ENCODE data around the gene ZNF581.

ZNF581 gene

DNA sequence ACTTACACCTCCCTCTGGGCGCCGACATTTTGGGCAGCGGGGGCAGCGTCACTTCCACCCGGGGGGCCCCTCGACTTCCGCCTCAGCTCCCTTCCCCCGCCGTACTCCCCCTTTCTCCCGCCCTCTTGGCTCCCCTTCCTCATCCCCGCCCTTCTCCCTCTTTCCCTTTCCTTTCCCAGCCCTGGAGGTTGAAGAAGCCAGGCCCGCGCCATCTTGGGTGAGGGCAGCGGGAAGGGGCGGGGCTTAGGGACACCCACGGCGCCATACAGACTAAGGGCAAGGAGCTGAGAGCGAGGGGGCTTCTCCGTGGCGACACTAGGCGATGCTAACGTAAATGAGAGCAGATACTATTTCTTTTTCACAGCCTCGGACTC, 44.0 kb upstream of the ZNF581 start, which contains the start of gene FIZ1:
Gene FIZ1, minus strand, starts transcription at position 50 of the 374 bp plus-strand sequence. CDS start 1,652 bp downstream, outside the sequence.
- peak; percentile 99 for DNase-seq (ENCODE audit: low read depth)
- H3K4me3 ChIP-seq (ENCODE audit: low read depth, low read length) = peak within 1 kb of the TSS; percentile 93
- TF ChIP-seq, protein P1, sequence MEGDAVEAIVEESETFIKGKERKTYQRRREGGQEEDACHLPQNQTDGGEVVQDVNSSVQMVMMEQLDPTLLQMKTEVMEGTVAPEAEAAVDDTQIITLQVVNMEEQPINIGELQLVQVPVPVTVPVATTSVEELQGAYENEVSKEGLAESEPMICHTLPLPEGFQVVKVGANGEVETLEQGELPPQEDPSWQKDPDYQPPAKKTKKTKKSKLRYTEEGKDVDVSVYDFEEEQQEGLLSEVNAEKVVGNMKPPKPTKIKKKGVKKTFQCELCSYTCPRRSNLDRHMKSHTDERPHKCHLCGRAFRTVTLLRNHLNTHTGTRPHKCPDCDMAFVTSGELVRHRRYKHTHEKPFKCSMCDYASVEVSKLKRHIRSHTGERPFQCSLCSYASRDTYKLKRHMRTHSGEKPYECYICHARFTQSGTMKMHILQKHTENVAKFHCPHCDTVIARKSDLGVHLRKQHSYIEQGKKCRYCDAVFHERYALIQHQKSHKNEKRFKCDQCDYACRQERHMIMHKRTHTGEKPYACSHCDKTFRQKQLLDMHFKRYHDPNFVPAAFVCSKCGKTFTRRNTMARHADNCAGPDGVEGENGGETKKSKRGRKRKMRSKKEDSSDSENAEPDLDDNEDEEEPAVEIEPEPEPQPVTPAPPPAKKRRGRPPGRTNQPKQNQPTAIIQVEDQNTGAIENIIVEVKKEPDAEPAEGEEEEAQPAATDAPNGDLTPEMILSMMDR (conservative IDR thresholded peaks at IDR 0.05; ENCODE audit: low read depth, low read length) = no peak

DNA sequence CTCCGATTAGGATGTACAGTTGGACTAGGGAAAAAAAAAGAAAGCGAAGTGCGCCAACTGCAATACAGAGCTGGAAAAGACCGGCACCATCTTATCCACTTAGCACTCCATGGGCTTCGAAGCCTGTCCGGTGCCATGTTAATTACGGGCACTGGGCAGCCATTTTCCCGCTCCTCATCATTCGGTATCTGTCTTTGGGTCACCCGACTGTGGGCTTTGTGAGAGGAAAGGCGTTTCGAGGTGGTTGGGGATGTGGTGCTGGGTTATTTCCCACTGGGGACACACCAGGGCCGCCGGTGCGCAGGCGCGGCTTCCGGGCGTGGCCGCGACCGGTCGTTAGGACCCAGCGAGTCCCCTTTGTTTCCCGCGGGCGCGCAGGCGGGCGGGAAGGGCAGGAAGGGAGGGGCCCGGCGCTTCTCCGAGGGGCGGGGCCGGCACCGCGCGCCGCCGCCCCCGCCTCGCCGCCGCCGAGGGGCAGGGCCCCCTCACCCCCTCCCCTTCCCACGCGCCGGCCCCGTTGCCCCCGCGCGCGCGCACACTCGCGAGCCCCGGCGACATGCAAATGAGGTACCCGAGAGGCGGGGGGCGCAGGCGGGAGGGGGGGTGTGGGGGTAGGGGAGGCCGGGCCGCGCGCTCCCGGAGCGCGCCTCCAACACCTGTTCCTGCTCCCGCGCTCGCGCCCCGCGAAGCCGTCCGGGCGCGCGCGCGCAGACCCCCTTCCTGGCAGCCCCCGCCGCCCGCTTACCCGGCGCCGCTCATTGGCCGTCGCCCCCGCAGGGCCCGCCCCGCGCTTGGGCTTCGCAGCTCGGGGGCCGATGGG, 43.4 kb upstream of the ZNF581 start, which contains the start of gene ZNF524:
Gene ZNF524, plus strand, starts transcription at position 447 of the 820 bp plus-strand sequence. CDS start 1,825 bp downstream, outside the sequence.
- H3K4me3 ChIP-seq (ENCODE audit: low read depth, low read length) = peak within 1 kb of the TSS; percentile 93
- DNase-seq (ENCODE audit: low read depth) = peak; percentile 89
- TF ChIP-seq, protein P1 (conservative IDR thresholded peaks at IDR 0.05; ENCODE audit: low read depth, low read length) = no peak

DNA sequence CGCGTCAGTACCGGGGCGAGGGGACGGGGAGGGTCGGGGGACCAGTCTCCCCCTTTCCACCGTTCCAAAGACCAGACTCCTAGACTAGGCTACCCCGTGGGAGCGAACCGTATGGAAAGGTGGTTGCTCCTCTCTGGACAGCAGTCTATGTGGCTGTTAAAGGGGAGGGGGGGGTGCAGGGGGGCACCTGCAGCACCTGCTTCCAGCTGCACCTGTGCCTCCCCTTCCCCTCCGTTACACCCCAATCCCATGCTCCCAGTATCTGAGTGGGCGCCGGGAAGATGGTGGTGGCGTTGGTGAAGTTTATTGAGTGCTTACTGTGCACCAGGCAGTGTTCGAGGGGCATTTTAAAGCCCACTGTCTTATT, 42.8 kb upstream of the ZNF581 start:
- TF ChIP-seq, protein P1 (conservative IDR thresholded peaks at IDR 0.05; ENCODE audit: low read depth, low read length) = no peak
- no peak for DNase-seq (ENCODE audit: low read depth)
- peak overlapping the region; percentile 93 for H3K4me3 ChIP-seq (ENCODE audit: low read depth, low read length)

DNA sequence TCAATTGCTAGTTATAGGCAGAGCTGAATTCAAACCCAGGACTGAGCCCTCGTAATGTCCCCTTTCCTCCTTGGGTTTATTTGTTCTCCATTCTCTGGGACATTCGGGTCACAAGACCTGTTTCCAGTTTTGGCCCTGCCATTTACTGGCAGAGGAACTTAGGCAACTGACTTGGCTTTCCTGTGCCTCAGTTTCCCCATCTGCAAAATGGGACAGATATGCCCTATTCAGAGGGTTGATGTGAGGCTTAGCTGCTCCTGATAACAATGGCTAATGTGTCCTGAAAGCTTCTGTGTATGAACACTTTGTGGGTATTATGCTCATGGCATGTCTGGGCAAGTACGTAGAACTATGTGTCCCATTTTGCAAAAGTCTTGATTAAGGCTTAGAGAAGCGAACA, 42.4 kb upstream of the ZNF581 start:
- H3K4me3 ChIP-seq (ENCODE audit: low read depth, low read length) = peak overlapping the region; percentile 93
- TF ChIP-seq, protein P1 (conservative IDR thresholded peaks at IDR 0.05; ENCODE audit: low read depth, low read length) = no peak
- no peak for DNase-seq (ENCODE audit: low read depth)

DNA sequence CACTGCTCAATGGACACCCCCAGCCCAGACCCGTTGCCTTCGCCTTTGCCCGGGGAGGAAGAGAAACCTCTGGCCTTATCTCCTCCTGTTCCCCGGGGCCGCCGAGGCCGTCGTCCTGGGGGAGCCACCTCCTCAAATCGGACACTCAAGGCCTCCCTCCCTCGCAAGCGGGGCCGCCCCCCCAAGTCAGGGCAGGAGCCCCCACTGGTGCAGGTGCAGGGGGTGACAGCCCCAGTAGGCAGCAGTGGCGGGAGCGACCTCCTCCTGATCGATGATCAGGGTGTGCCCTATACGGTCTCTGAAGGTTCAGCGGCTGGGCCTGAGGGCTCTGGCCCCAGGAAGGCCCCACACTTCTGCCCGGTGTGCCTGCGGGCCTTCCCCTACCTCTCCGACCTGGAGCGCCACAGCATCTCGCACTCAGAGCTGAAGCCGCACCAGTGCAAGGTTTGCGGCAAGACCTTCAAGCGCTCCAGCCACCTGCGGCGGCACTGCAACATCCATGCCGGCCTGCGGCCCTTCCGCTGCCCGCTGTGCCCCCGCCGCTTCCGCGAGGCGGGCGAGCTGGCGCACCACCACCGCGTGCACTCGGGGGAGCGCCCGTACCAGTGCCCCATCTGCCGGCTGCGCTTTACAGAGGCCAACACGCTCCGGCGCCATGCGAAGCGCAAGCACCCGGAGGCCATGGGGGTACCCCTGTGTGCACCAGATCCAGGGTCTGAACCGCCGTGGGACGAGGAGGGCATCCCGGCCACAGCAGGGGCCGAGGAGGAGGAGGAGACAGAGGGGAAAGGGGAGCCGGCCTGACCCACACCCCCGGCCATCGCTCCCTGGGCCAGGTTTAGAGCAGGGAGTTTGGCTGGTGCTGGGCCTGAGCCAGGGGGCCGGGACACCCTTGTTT, 41.1 kb upstream of the ZNF581 start:
- DNase-seq (ENCODE audit: low read depth) = no peak
- H3K4me3 ChIP-seq (ENCODE audit: low read depth, low read length) = no peak overlapping the region
- TF ChIP-seq, protein P1 (conservative IDR thresholded peaks at IDR 0.05; ENCODE audit: low read depth, low read length) = no peak

DNA sequence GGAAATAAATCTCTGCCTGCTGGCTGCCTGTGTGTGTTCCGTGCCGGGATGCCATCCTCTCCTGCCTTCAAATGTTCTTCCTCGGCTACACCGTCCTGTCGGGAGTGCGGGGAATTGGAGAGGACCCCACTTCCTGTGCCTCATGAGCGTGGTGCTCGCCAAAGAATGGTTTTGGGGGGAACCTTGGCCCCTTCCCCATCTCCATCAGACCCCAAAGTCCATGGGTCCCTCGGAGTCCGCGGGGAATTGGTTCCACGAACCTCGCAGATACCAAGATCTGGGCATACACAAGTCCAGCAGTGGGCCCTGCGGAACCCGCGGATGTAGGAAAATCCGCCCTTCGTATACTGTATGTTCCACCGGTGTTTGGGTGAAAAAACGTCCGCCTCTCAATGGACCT, 40.3 kb upstream of the ZNF581 start:
- no peak for DNase-seq (ENCODE audit: low read depth)
- TF ChIP-seq, protein P1 (conservative IDR thresholded peaks at IDR 0.05; ENCODE audit: low read depth, low read length) = no peak
- no peak overlapping the region for H3K4me3 ChIP-seq (ENCODE audit: low read depth, low read length)
